Activated T-helper 1 cell treated with anti-CD3 and anti-CD28 coated beads, Interleukin-2, amount 50 U/mL, for 16 hours (primary cell): ENCODE results near the gene TM4SF1.

Source experiments
- DNase-seq, 2 donors: peaks; one replicate each; pipeline ENCODE4 v3.0.0-alpha.2; 2020; ENCODE audit warnings: low read depth in 1 of 2, low spot score in 1 of 2

The TM4SF1 gene

GRCh38 chr3:149375501-149376196 is 1.8 kb downstream of the TM4SF1 start:
- no peak for DNase-seq

- DNase-seq = no peak
These were observed 2.5 kb downstream of the TM4SF1 start for GRCh38 chr3:149374793-149375500.

- DNase-seq = no peak
These were observed 3.1 kb downstream of the TM4SF1 start for GRCh38 chr3:149374391-149374790.

GRCh38 chr3:149373235-149374125 is 4.0 kb downstream of the TM4SF1 start:
- DNase-seq = no peak

- no peak for DNase-seq
These were observed 5.7 kb downstream of the TM4SF1 start for GRCh38 chr3:149371723-149372114.

GRCh38 chr3:149371001-149371722 is 6.3 kb downstream of the TM4SF1 start:
- DNase-seq = no peak

GRCh38 chr3:149369991-149370866 is 7.2 kb downstream of the TM4SF1 start:
- no peak for DNase-seq

GRCh38 chr3:149368674-149369497 is 8.6 kb downstream of the TM4SF1 start:
- no peak for DNase-seq

- no peak for DNase-seq
These were observed 9.2 kb downstream of the TM4SF1 start for GRCh38 chr3:149368201-149368673.

- no peak for DNase-seq
These were observed 10.3 kb downstream of the TM4SF1 start for GRCh38 chr3:149366941-149367840.

- no peak for DNase-seq
These were observed 11.4 kb downstream of the TM4SF1 start for GRCh38 chr3:149366031-149366430.

- no peak for DNase-seq
These were observed 12.8 kb downstream of the TM4SF1 start for GRCh38 chr3:149364624-149365023.

- no peak for DNase-seq
These were observed 14.4 kb downstream of the TM4SF1 start for GRCh38 chr3:149363053-149363452.

- no peak for DNase-seq
These were observed 15.1 kb downstream of the TM4SF1 start for GRCh38 chr3:149362366-149362765.

- no peak for DNase-seq
These were observed 20.8 kb downstream of the TM4SF1 start for GRCh38 chr3:149356630-149357029.

- no peak for DNase-seq
These were observed 21.3 kb downstream of the TM4SF1 start for GRCh38 chr3:149356044-149356592.

- no peak for DNase-seq
These were observed 23.8 kb downstream of the TM4SF1 start for GRCh38 chr3:149353581-149354184.
